Activated T-cell treated with anti-CD3 and anti-CD28 coated beads for 4 hours (primary cell): ENCODE data around the gene RALGAPB.
"Not testable (repeated sequence)": the region's sequence is repeated elsewhere in the genome, so short reads cannot be mapped to it uniquely, and the experiment has no call there.

ENCODE experiments used
- DNase-seq: peaks from one replicate; pipeline ENCODE4 v3.0.0-alpha.2; 2020

RALGAPB gene

GRCh38 chr20:38589967-38590675, 117.5 kb downstream of the RALGAPB start:
- no peak for DNase-seq

- no peak for DNase-seq
These were observed 118.2 kb downstream of the RALGAPB start for GRCh38 chr20:38590676-38591473.

GRCh38 chr20:38591474-38592410, 119.1 kb downstream of the RALGAPB start:
- DNase-seq: no peak

- not testable (repeated sequence) for DNase-seq
These were observed 119.8 kb downstream of the RALGAPB start for GRCh38 chr20:38592411-38592790.

- DNase-seq: not testable (repeated sequence)
These were observed 121.6 kb downstream of the RALGAPB start for GRCh38 chr20:38594281-38594680.

GRCh38 chr20:38595886-38596285, 123.2 kb downstream of the RALGAPB start:
- not testable (repeated sequence) for DNase-seq

GRCh38 chr20:38599410-38599882, 126.8 kb downstream of the RALGAPB start:
- no peak for DNase-seq

GRCh38 chr20:38600057-38600456, 127.4 kb downstream of the RALGAPB start:
- DNase-seq: no peak

- no peak for DNase-seq
These were observed 128.9 kb downstream of the RALGAPB start, which contains the start of gene ARHGAP40 for GRCh38 chr20:38601216-38602184. Gene ARHGAP40 (plus strand): TSS chr20:38601809.

GRCh38 chr20:38602185-38602581, 129.5 kb downstream of the RALGAPB start:
- DNase-seq: no peak

- no peak for DNase-seq
These were observed 130.6 kb downstream of the RALGAPB start for GRCh38 chr20:38603286-38603685.

- DNase-seq: no peak
These were observed 132.2 kb downstream of the RALGAPB start for GRCh38 chr20:38604873-38605303.

- DNase-seq: no peak
These were observed 134.7 kb downstream of the RALGAPB start for GRCh38 chr20:38607351-38607750.

- no peak for DNase-seq
These were observed 135.5 kb downstream of the RALGAPB start for GRCh38 chr20:38608188-38608587.

GRCh38 chr20:38609815-38610214, 137.2 kb downstream of the RALGAPB start:
- DNase-seq: no peak

GRCh38 chr20:38610521-38610920, 137.9 kb downstream of the RALGAPB start:
- no peak for DNase-seq

GRCh38 chr20:38612751-38613515, 140.3 kb downstream of the RALGAPB start:
- DNase-seq: no peak

GRCh38 chr20:38615283-38615682, 142.6 kb downstream of the RALGAPB start:
- DNase-seq: no peak

- DNase-seq: no peak
These were observed 143.8 kb downstream of the RALGAPB start for GRCh38 chr20:38616457-38616856.

- DNase-seq: no peak
These were observed 144.6 kb downstream of the RALGAPB start for GRCh38 chr20:38617011-38617829.
